HCT116 (cell line): Measurements from ENCODE around the gene C17orf114.

Experiments used
- ATAC-seq: fragments of 200-7000 bp; cut with Tn5 transposase; 2 replicates; pipeline ENCODE4 v1.9.1; 2020; ENCODE audit warnings: mild to moderate bottlenecking, moderate library complexity
- BruUV-seq: library from RNA; stranded (reverse); fragments of 400-500 nt; replicated peaks from 2 replicates; lab custom pipeline; 2021; lab: Mats Ljungman, UMichigan
- CTCF ChIA-PET: fragments of 300-600 bp; sonication (Branson Sonifier 250); formaldehyde crosslinking; loops from one replicate; lab custom pipeline; 2021; ENCODE audit warnings: antibody characterized with exemption; lab: Charles Lee
- POLR2A ChIA-PET: fragments of 300-600, 350-600 bp; sonication (Branson Sonifier 250); formaldehyde crosslinking; loops from one replicate; lab custom pipeline; 2021; ENCODE audit warnings: antibody characterized with exemption; lab: Charles Lee
- RAD21 ChIA-PET, 2 experiments: fragments of 300-600 bp; sonication (Branson Sonifier 250); formaldehyde crosslinking; loops; one replicate each; lab custom pipeline; 2023; ENCODE audit warnings: low total read pairs in 2 of 2; ENCODE audit not compliant: uncharacterized antibody in 2 of 2, unreplicated experiment in 2 of 2, low non-redundant PET in 1 of 2; lab: Charles Lee
- DNase-seq: peaks from one replicate; pipeline ENCODE4 v3.0.0-alpha.2; 2010; ENCODE audit warnings: low read depth, low spot score
- H2AFZ ChIP-seq: fragments of 200-600 bp; shearing (Covaris generic), sonication (generic); 2 replicates; pipeline ENCODE4 v1.6.1; 2017; ENCODE audit warnings: low read depth, mixed run types, mixed read lengths, antibody characterized with exemption, low read length; ENCODE audit not compliant: poor library complexity, severe bottlenecking
- H3K27ac ChIP-seq: 2 replicates; pipeline ENCODE4 v1.5.1; 2012; ENCODE audit warnings: low read depth, low read length
- H3K27me3 ChIP-seq: fragments of 200-600 bp; sonication (generic); 2 replicates; pipeline ENCODE4 v1.6.1; 2016; ENCODE audit warnings: mixed run types, low read length, mixed read lengths; ENCODE audit not compliant: insufficient read depth
- H3K36me3 ChIP-seq, 2 experiments: fragments of 200-500 bp in 1 of 2; fragments of 200-600 bp in 1 of 2; sonication (Bioruptor generic) in 1 of 2; sonication (generic) in 1 of 2; 2 replicates each; pipeline versions ENCODE4 v1.5.1 to v1.6.1; 2014 to 2016; ENCODE audit warnings: low read length in 2 of 2, inconsistent platforms in 1 of 2, mixed read lengths in 1 of 2, mixed run types in 1 of 2; ENCODE audit not compliant: insufficient read depth in 2 of 2, control insufficient read depth in 1 of 2
- H3K4me1 ChIP-seq, 2 experiments: fragments of 200-600 bp in 1 of 2; sonication (generic) in 1 of 2; 2 replicates each; pipeline versions ENCODE4 v1.5.1 to v1.6.1; 2012 to 2017; ENCODE audit warnings: low read length in 2 of 2, inconsistent platforms in 1 of 2, mild to moderate bottlenecking in 1 of 2, mixed read lengths in 1 of 2, mixed run types in 1 of 2, moderate library complexity in 1 of 2; ENCODE audit not compliant: insufficient read depth in 2 of 2, control insufficient read depth in 1 of 2
- H3K4me2 ChIP-seq: fragments of 200-600 bp; sonication (generic); 2 replicates; pipeline ENCODE4 v1.6.1; 2017; ENCODE audit warnings: mixed run types, low read length, mixed read lengths
- H3K4me3 ChIP-seq, 2 experiments: fragments of 200-600 bp in 1 of 2; sonication (generic) in 1 of 2; replicated peaks in 1 of 2; 2 replicates each; pipeline ENCODE4 v1.5.1; 2011 to 2016; ENCODE audit warnings: low read length in 2 of 2, control low read depth in 1 of 2, low read depth in 1 of 2, mild to moderate bottlenecking in 1 of 2, mixed read lengths in 1 of 2, mixed run types in 1 of 2
- H3K79me2 ChIP-seq: fragments of 200-600 bp; sonication (generic); 2 replicates; pipeline ENCODE4 v1.6.1; 2017; ENCODE audit warnings: mild to moderate bottlenecking, mixed run types, low read length, moderate library complexity, mixed read lengths; ENCODE audit not compliant: insufficient read depth
- H3K9ac ChIP-seq: fragments of 200-600 bp; sonication (generic); 2 replicates; pipeline ENCODE4 v1.6.1; 2016; ENCODE audit warnings: low read length, mixed read lengths
- H3K9me2 ChIP-seq: fragments of 200-600 bp; sonication (generic), shearing (Covaris generic); 2 replicates; pipeline ENCODE4 v1.6.1; 2017; ENCODE audit warnings: mixed run types, mild to moderate bottlenecking, moderate library complexity; ENCODE audit not compliant: insufficient read depth
- H3K9me3 ChIP-seq, 2 experiments: fragments of 200-500 bp in 1 of 2; fragments of 200-600 bp in 1 of 2; sonication (Bioruptor generic) in 1 of 2; sonication (generic) in 1 of 2; 2 replicates each; pipeline ENCODE4 v1.6.1; 2014 to 2017; ENCODE audit warnings: low read length in 2 of 2, mixed read lengths in 2 of 2, inconsistent platforms in 1 of 2, low read depth in 1 of 2, mild to moderate bottlenecking in 1 of 2, mixed run types in 1 of 2, moderate library complexity in 1 of 2; ENCODE audit not compliant: control insufficient read depth in 1 of 2, insufficient read depth in 1 of 2
- H4K20me1 ChIP-seq: fragments of 200-600 bp; sonication (generic), shearing (Covaris generic); 2 replicates; pipeline ENCODE4 v1.6.1; 2017; ENCODE audit warnings: mixed run types, mild to moderate bottlenecking, moderate library complexity; ENCODE audit not compliant: insufficient read depth
- ATF3 ChIP-seq: IDR thresholded peaks from 2 replicates; pipeline ENCODE4 v1.6.1; 2012
- CBX3 ChIP-seq: IDR thresholded peaks from 2 replicates; pipeline ENCODE4 v1.6.1; 2012; ENCODE audit warnings: low read depth
- ELF1 ChIP-seq: IDR thresholded peaks from 2 replicates; pipeline ENCODE4 v1.6.1; 2012; ENCODE audit warnings: low read depth, borderline replicate concordance
- EZH2 ChIP-seq: fragments of 200-600 bp; sonication (generic); IDR thresholded peaks from 2 replicates; pipeline ENCODE4 v1.6.1; 2017; ENCODE audit warnings: antibody characterized with exemption, mixed run types
- EZH2phosphoT487 ChIP-seq: fragments of 200-600 bp; IDR thresholded peaks from 2 replicates; pipeline ENCODE4 v1.6.1; 2018; ENCODE audit warnings: antibody characterized with exemption, borderline replicate concordance
- JUND ChIP-seq: IDR thresholded peaks from 2 replicates; pipeline ENCODE4 v1.6.1; 2012
- MAX ChIP-seq: IDR thresholded peaks from 2 replicates; pipeline ENCODE4 v1.6.1; 2012
- POLR2A ChIP-seq: IDR thresholded peaks from 2 replicates; pipeline ENCODE4 v1.7.0; 2011; ENCODE audit warnings: borderline replicate concordance; ENCODE audit not compliant: insufficient read depth, insufficient read length; ENCODE audit errors: extremely low read depth
- RAD21 ChIP-seq: IDR thresholded peaks from 2 replicates; pipeline ENCODE4 v1.6.1; 2012; ENCODE audit warnings: low read depth, mild to moderate bottlenecking
- SP1 ChIP-seq: IDR thresholded peaks from 2 replicates; pipeline ENCODE4 v1.6.1; 2012; ENCODE audit warnings: low read depth
- ZBTB33 ChIP-seq: IDR thresholded peaks from 2 replicates; pipeline ENCODE4 v1.6.1; 2011; ENCODE audit warnings: mild to moderate bottlenecking, low read length, moderate library complexity; ENCODE audit not compliant: insufficient replicate concordance; ENCODE audit errors: extremely low read depth
- intact Hi-C: fragments of 100-400 bp; cut with micrococcal nuclease; formaldehyde crosslinking; loops from 2 replicates; pipeline ENCODE4 v1.10.0; 2022
- TF ChIP-seq, protein P1 (sequence below), 3 experiments: fragments of 200-600 bp in 1 of 3; sonication (generic) in 1 of 3; IDR thresholded peaks in 2 of 3; conservative IDR thresholded peaks in 1 of 3; 2 replicates each; pipeline ENCODE4 v1.5.1; 2012 to 2017; ENCODE audit warnings: low read depth in 2 of 3, low read length in 2 of 3, antibody characterized with exemption in 1 of 3, borderline replicate concordance in 1 of 3, control low read depth in 1 of 3, mild to moderate bottlenecking in 1 of 3, mixed read lengths in 1 of 3, mixed run types in 1 of 3, moderate library complexity in 1 of 3; ENCODE audit not compliant: insufficient read depth in 1 of 3
- TF ChIP-seq, protein P2 (sequence below): IDR thresholded peaks from 2 replicates; pipeline ENCODE4 v1.6.1; 2012; ENCODE audit warnings: low read depth

The C17orf114 gene

DNA sequence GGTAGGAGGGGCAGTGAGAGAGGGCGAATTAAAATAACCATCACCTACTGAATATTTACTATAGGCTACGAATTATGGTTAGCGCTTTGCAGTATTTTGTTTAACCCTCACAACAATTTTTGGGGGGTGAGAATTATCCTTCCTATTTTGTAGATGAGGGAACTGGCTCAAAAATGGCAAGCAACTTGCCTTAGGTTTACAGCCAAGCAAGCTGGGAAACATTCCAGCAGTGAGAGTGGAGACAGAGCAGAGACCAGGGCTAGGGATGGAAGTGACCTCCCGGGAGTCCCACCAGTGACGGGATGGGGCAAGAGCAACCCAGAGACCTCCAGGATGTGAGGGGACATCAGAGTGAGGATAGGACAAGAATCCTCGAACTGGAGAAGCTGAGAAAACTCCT, 15.6 kb downstream of the C17orf114 start:
- POLR2A ChIA-PET = no interaction called here
- Histone ChIP-seq H3K4me2 (no peak overlapping the region), H2AFZ (no peak overlapping the region), H3K9me3 (no peaks in the 10 kb centered on the region), H3K9ac (no peak overlapping the region), H3K79me2 (peaks cover 8% of the 10 kb centered on the region; the same call in 1 of the 2 replicates), H3K4me1 (peaks cover 25 to 36% of the 10 kb centered on the region in 2 experiments), H3K9me2 (no peaks in the 10 kb centered on the region), H3K27ac (no peak overlapping the region), H3K27me3 (no peaks in the 10 kb centered on the region), H4K20me1 (no peaks in the 10 kb centered on the region), H3K36me3 (no peaks in the 10 kb centered on the region), H3K4me3 (no peak overlapping the region)
- intact Hi-C loops = no loop called here
- RAD21 ChIA-PET = interaction anchor here in 1 of 2 experiments (1.2 kb wide), 1 partner anchor 90 kb away, joined by 3 read pairs; no protein-coding TSS in a partner anchor
- no peak for DNase-seq
- ATAC-seq = no peak
- CTCF ChIA-PET = no interaction called here
- BruUV-seq = no TSS peak
- TF ChIP-seq SP1 (no peak), JUND (no peak), RAD21 (no peak), ATF3 (no peak), ZBTB33 (no peak), ELF1 (no peak), CBX3 (no peak)
- TF ChIP-seq, all 23 proteins: peak for 0

GRCh38 chr17:4786106-4786511, 16.0 kb downstream of the C17orf114 start, which contains the start of gene VMO1:
VMO1 (minus strand) TSS chr17:4786364; CDS start chr17:4786352, 12 bp downstream.
- Histone ChIP-seq H2AFZ (no peak within 1 kb of the TSS), H3K9ac (no peak within 1 kb of the TSS), H3K4me2 (no peak within 1 kb of the TSS), H3K27me3 (no peaks in the 10 kb centered on the region), H3K27ac (peak within 1 kb of the TSS; percentile 22; the same call in 1 of the 2 replicates), H3K4me1 (peaks cover 24 to 36% of the 10 kb centered on the region in 2 experiments), H3K36me3 (no peaks in the 10 kb centered on the region), H3K9me2 (no peaks in the 10 kb centered on the region), H3K4me3 (no peak within 1 kb of the TSS), H3K79me2 (peaks cover 8% of the 10 kb centered on the region; the same call in 1 of the 2 replicates), H4K20me1 (no peaks in the 10 kb centered on the region), H3K9me3 (no peaks in the 10 kb centered on the region)
- intact Hi-C loops = no loop called here
- no TSS peak for BruUV-seq
- POLR2A ChIA-PET = no interaction called here
- no peak for ATAC-seq
- no peak for DNase-seq
- RAD21 ChIA-PET = no interaction called here
- CTCF ChIA-PET = no interaction called here
- TF ChIP-seq EZH2phosphoT487 (no peak), MAX (no peak), RAD21 (no peak), POLR2A (no peak), EZH2 (no peak)
- TF ChIP-seq, protein P1, sequence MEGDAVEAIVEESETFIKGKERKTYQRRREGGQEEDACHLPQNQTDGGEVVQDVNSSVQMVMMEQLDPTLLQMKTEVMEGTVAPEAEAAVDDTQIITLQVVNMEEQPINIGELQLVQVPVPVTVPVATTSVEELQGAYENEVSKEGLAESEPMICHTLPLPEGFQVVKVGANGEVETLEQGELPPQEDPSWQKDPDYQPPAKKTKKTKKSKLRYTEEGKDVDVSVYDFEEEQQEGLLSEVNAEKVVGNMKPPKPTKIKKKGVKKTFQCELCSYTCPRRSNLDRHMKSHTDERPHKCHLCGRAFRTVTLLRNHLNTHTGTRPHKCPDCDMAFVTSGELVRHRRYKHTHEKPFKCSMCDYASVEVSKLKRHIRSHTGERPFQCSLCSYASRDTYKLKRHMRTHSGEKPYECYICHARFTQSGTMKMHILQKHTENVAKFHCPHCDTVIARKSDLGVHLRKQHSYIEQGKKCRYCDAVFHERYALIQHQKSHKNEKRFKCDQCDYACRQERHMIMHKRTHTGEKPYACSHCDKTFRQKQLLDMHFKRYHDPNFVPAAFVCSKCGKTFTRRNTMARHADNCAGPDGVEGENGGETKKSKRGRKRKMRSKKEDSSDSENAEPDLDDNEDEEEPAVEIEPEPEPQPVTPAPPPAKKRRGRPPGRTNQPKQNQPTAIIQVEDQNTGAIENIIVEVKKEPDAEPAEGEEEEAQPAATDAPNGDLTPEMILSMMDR (IDR thresholded peaks at IDR 0.05 in 2 of 3, conservative IDR thresholded peaks at IDR 0.05 in 1 of 3; ENCODE audit: borderline replicate concordance in 1 of 3, insufficient read depth in 1 of 3, low read depth in 2 of 3, low read length in 2 of 3) = no peak
- TF ChIP-seq, protein P2, sequence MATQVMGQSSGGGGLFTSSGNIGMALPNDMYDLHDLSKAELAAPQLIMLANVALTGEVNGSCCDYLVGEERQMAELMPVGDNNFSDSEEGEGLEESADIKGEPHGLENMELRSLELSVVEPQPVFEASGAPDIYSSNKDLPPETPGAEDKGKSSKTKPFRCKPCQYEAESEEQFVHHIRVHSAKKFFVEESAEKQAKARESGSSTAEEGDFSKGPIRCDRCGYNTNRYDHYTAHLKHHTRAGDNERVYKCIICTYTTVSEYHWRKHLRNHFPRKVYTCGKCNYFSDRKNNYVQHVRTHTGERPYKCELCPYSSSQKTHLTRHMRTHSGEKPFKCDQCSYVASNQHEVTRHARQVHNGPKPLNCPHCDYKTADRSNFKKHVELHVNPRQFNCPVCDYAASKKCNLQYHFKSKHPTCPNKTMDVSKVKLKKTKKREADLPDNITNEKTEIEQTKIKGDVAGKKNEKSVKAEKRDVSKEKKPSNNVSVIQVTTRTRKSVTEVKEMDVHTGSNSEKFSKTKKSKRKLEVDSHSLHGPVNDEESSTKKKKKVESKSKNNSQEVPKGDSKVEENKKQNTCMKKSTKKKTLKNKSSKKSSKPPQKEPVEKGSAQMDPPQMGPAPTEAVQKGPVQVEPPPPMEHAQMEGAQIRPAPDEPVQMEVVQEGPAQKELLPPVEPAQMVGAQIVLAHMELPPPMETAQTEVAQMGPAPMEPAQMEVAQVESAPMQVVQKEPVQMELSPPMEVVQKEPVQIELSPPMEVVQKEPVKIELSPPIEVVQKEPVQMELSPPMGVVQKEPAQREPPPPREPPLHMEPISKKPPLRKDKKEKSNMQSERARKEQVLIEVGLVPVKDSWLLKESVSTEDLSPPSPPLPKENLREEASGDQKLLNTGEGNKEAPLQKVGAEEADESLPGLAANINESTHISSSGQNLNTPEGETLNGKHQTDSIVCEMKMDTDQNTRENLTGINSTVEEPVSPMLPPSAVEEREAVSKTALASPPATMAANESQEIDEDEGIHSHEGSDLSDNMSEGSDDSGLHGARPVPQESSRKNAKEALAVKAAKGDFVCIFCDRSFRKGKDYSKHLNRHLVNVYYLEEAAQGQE = no peak
